Adipose tissue (tissue), 3 donors: ENCODE measurements around the gene SOWAHB. TPM values are rescaled to one million over a fixed set of nuclear protein-coding genes. Genes with fewer than 3 reads are reported as not detected.

ENCODE experiments used
- H3K27ac ChIP-seq: one replicate; pipeline ENCODE4 v1.5.1; 2013; ENCODE audit warnings: low read depth, low read length
- WGBS, 3 donors: extraction: QIAGEN DNeasy Blood & Tissue Kit; methylation state at CpG; one replicate each; pipeline ENCODE4 v1.1.7; 2013; 5-methylcytosine and 5-hydroxymethylcytosine counted together
- polyA plus RNA-seq, 3 donors: library from polyadenylated mRNA; stranded (reverse); fragments of 200-250 nt; gene quantifications; one replicate each; pipeline ENCODE4 v1.2.3, GENCODE V29; 2013
- donor health status: healthy with polysubstance abuse.
- donor health status: Bipolar disorder and iron deficiency.
- donor health status: healthy.

SOWAHB gene
- polyA plus RNA-seq, result 1 to 10 TPM in 1 of 3 donors, under 1 TPM in 2; 0.11 to 2.8 (median 0.28) TPM

GRCh38 chr4:76897536-76898384 is at the start of gene SOWAHB:
Gene SOWAHB, minus strand, starts transcription at chr4:76898144. Its CDS starts 295 bp downstream, at chr4:76897849.
- 1 to 3% (median 2%) methylated on average over 64 to 76 of the region's 76 CpGs for whole genome bisulfite sequencing, 3 donors
- no peak within 1 kb of the TSS for H3K27ac ChIP-seq

- H3K27ac ChIP-seq, result no peak overlapping the region
- 76 to 81% (median 78%) methylated on average over 2 of the region's 2 CpGs for whole genome bisulfite sequencing, 3 donors
Measured at GRCh38 chr4:76947369-76947768, 49.4 kb upstream of the SOWAHB start.

GRCh38 chr4:76943790-76944189 is 45.8 kb upstream of the SOWAHB start:
- H3K27ac ChIP-seq, result no peak overlapping the region
- 76 to 95% (median 92%) methylated on average over 1 of the region's 1 CpG for WGBS, 3 donors

GRCh38 chr4:76943129-76943620 is 45.2 kb upstream of the SOWAHB start:
- WGBS, 3 donors, result 77 to 85% (median 83%) methylated on average over 6 of the region's 6 CpGs
- H3K27ac ChIP-seq, result no peak overlapping the region

GRCh38 chr4:76939184-76939583 is 41.2 kb upstream of the SOWAHB start:
- H3K27ac ChIP-seq, result no peak overlapping the region
- 75 to 86% (median 79%) methylated on average over 2 of the region's 2 CpGs for WGBS, 3 donors

GRCh38 chr4:76931576-76932276 is 33.8 kb upstream of the SOWAHB start:
- no peak overlapping the region for H3K27ac ChIP-seq
- 60 to 93% (median 85%) methylated on average over 7 of the region's 7 CpGs for WGBS, 3 donors

GRCh38 chr4:76931087-76931486 is 33.1 kb upstream of the SOWAHB start:
- no peak overlapping the region for H3K27ac ChIP-seq

- no peak overlapping the region for H3K27ac ChIP-seq
- 85 to 95% (median 93%) methylated on average over 2 of the region's 2 CpGs for WGBS, 3 donors
Measured at GRCh38 chr4:76930685-76931084, 32.7 kb upstream of the SOWAHB start.

GRCh38 chr4:76926841-76927240 is 28.9 kb upstream of the SOWAHB start:
- H3K27ac ChIP-seq, result no peak overlapping the region
- WGBS, 3 donors, result 86 to 99% (median 93%) methylated on average over 6 of the region's 6 CpGs

GRCh38 chr4:76923619-76924357 is 25.8 kb upstream of the SOWAHB start:
- WGBS, 3 donors, result 85 to 96% (median 92%) methylated on average over 5 of the region's 5 CpGs
- no peak overlapping the region for H3K27ac ChIP-seq

GRCh38 chr4:76920715-76921114 is 22.8 kb upstream of the SOWAHB start:
- H3K27ac ChIP-seq, result no peak overlapping the region

GRCh38 chr4:76909711-76910110 is 11.8 kb upstream of the SOWAHB start:
- no peak overlapping the region for H3K27ac ChIP-seq
- 90 to 100% (median 95%) methylated on average over 1 of the region's 1 CpG for WGBS, 3 donors

- H3K27ac ChIP-seq, result no peak overlapping the region
- WGBS, 3 donors, result 65 to 93% (median 71%) methylated on average over 1 of the region's 1 CpG
Measured at GRCh38 chr4:76905521-76905920, 7.6 kb upstream of the SOWAHB start.

- no peak overlapping the region for H3K27ac ChIP-seq
- WGBS, 3 donors, result 68 to 88% (median 82%) methylated on average over 4 of the region's 4 CpGs
Measured at GRCh38 chr4:76904646-76905190, 6.8 kb upstream of the SOWAHB start.

GRCh38 chr4:76902233-76902890 is 4.4 kb upstream of the SOWAHB start:
- no peak overlapping the region for H3K27ac ChIP-seq
- WGBS, 3 donors, result 51 to 61% (median 56%) methylated on average over 3 of the region's 3 CpGs

GRCh38 chr4:76898949-76899645 is 1.2 kb upstream of the SOWAHB start:
- no peak overlapping the region for H3K27ac ChIP-seq
- 77 to 84% (median 82%) methylated on average over 4 of the region's 4 CpGs for WGBS, 3 donors

- H3K27ac ChIP-seq, result no peak overlapping the region
- WGBS, 3 donors, result 7 to 16% (median 14%) methylated on average over 14 of the region's 14 CpGs
Measured at GRCh38 chr4:76898385-76898692, 395 bp upstream of the SOWAHB start.
